CD8-positive, alpha-beta memory T cell (primary cell): Measurements from ENCODE around the gene SYNGR4. TPM values are rescaled to one million over a fixed set of nuclear protein-coding genes. Genes with fewer than 3 reads are reported as not detected.
A peak's percentile ranks its signal among the peaks of the same experiment; 100 is the strongest.
"Not testable (repeated sequence)": the region's sequence is repeated elsewhere in the genome, so short reads cannot be mapped to it uniquely, and the experiment has no call there.

Source experiments
- CTCF ChIA-PET: fragments of 350-600 bp; sonication (Branson Sonifier 250); formaldehyde crosslinking; loops from one replicate; lab custom pipeline; 2021; ENCODE audit warnings: antibody characterized with exemption; lab: Charles Lee
- POLR2A ChIA-PET: fragments of 350-600 bp; sonication (Branson Sonifier 250); formaldehyde crosslinking; loops from one replicate; lab custom pipeline; 2021; ENCODE audit warnings: antibody characterized with exemption; lab: Charles Lee
- DNase-seq, 5 donors: peaks; one replicate each; pipeline versions ENCODE4 v3.0.0 to v3.0.0-alpha.2; 2020 to 2022; ENCODE audit warnings: mixed read lengths in 1 of 5
- H3K27ac ChIP-seq: one replicate; pipeline ENCODE4 v1.7.0; 2013; ENCODE audit warnings: low read depth, mild to moderate bottlenecking, low read length, moderate library complexity
- H3K27me3 ChIP-seq: 2 replicates; pipeline ENCODE4 v1.7.0; 2013; ENCODE audit warnings: low read length, mild to moderate bottlenecking; ENCODE audit not compliant: insufficient read depth, poor library complexity, severe bottlenecking
- H3K36me3 ChIP-seq: 2 replicates; pipeline ENCODE4 v1.7.0; 2013; ENCODE audit warnings: mild to moderate bottlenecking, low read length, moderate library complexity; ENCODE audit not compliant: insufficient read depth
- H3K4me1 ChIP-seq: 2 replicates; pipeline ENCODE4 v1.7.0; 2013; ENCODE audit warnings: mild to moderate bottlenecking, low read length, moderate library complexity; ENCODE audit not compliant: insufficient read depth
- H3K4me3 ChIP-seq: 2 replicates; pipeline ENCODE4 v1.7.0; 2013; ENCODE audit warnings: mild to moderate bottlenecking, low read length
- H3K9me3 ChIP-seq: 2 replicates; pipeline ENCODE4 v1.7.0; 2013; ENCODE audit warnings: mild to moderate bottlenecking, low read length
- H3K27ac Mint-ChIP-seq, 8 donors: one replicate each; pipeline ENCODE4 v1.8.0; 2020 to 2021; ENCODE audit warnings: mixed read lengths in 8 of 8, mild to moderate bottlenecking in 6 of 8, inconsistent platforms in 3 of 8, moderate library complexity in 3 of 8
- H3K27me3 Mint-ChIP-seq, 2 donors: one replicate each; pipeline ENCODE4 v1.8.0; 2020 to 2021; ENCODE audit warnings: mixed read lengths in 2 of 2, mild to moderate bottlenecking in 1 of 2, moderate library complexity in 1 of 2
- H3K36me3 Mint-ChIP-seq, 3 donors: one replicate each; pipeline ENCODE4 v1.8.0; 2020 to 2021; ENCODE audit warnings: mixed read lengths in 3 of 3, inconsistent platforms in 1 of 3, mild to moderate bottlenecking in 1 of 3
- H3K4me1 Mint-ChIP-seq, 3 donors: one replicate each; pipeline ENCODE4 v1.8.0; 2020 to 2021; ENCODE audit warnings: mixed read lengths in 3 of 3, inconsistent platforms in 1 of 3, mild to moderate bottlenecking in 1 of 3
- H3K4me3 Mint-ChIP-seq, 7 donors: one replicate each; pipeline ENCODE4 v1.8.0; 2020 to 2021; ENCODE audit warnings: mixed read lengths in 7 of 7, mild to moderate bottlenecking in 6 of 7, moderate library complexity in 4 of 7, inconsistent platforms in 2 of 7
- H3K9me3 Mint-ChIP-seq, 5 donors: one replicate each; pipeline ENCODE4 v1.8.0; 2020 to 2022; ENCODE audit warnings: mixed read lengths in 5 of 5, mild to moderate bottlenecking in 3 of 5, moderate library complexity in 2 of 5, inconsistent platforms in 1 of 5
- polyA plus RNA-seq: library from polyadenylated mRNA; unstranded; fragments of 300-500 nt; fragmentation: Illumina TruSeq; gene quantifications from one replicate; pipeline ENCODE4 v1.2.3, GENCODE V29; 2021
- total RNA-seq, 2 experiments: library from RNA; stranded (reverse); gene quantifications; one replicate each; pipeline ENCODE4 v1.2.3, GENCODE V29; 2021

Gene SYNGR4, protein sequence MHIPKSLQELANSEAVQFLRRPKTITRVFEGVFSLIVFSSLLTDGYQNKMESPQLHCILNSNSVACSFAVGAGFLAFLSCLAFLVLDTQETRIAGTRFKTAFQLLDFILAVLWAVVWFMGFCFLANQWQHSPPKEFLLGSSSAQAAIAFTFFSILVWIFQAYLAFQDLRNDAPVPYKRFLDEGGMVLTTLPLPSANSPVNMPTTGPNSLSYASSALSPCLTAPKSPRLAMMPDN
- total RNA-seq (not detected), polyA plus RNA-seq (not detected)

DNA sequence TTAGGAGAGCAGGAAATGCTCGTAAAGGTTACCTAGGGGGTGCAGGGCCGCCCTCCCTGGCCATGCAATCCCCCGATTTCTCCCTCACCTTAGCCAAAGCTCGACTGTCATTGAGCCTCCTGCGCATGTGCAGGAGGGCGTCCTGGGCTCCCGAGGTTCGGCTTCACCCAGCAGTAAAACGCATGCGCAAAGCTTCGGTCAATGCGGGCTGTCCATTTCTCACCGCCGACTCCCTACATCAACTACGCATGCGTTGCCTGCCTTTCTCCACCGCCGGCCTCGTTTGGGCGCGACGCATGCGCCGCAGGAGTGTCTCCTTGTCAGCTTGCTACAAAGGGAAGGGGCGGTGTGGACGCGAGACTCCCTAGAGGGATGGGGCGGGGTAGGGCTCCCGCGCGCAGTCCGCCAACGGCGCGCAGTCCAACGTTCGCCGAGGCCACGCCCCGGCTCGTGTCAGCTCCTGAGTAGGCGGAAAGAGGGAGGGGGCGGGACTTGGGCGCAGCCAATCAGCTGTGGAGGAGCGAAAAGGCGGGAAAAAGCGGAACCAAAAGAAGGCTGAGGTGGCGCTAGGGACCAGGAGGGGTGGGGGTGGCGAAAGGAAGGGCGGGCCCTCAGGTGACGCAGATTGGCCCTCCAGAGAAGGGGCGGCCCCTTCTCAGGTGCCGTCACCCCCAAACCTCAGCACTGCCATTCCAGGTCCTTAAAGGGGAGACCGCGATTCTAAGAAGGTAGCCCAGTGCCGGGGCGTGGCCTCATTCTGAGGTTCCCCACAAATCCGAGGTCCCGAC is at the start of gene SYNGR4, which contains the start of gene TMEM143:
SYNGR4 (plus strand) TSS at position 558 of the 788 bp plus-strand sequence. CDS start 1,476 bp downstream, outside the sequence.
TMEM143 (minus strand) TSS at position 131 of the 788 bp plus-strand sequence; CDS start at position 111, 20 bp downstream.
- H3K27ac Mint-ChIP-seq, result peak within 1 kb of the TSS; percentile 86 to 98 (median 93)
- ChIA-PET CTCF (interaction anchor here (0.7 to 3.7 kb wide), 8 partner anchors 10 to 1574 kb away, joined by 3 to 21 read pairs (median 4); partner anchors contain the start of gene KDELR1), POLR2A (interaction anchor here (0.5 to 3.1 kb wide), 12 partner anchors 26 to 1814 kb away, joined by 3 to 22 read pairs (median 5); partner anchors contain the start of genes KDELR1 and PPP1R15A)
- no peaks in the 10 kb centered on the region for H3K27me3 Mint-ChIP-seq
- peak within 1 kb of the TSS; percentile 81 to 92 (median 89) for H3K4me3 Mint-ChIP-seq
- H3K27ac ChIP-seq, result peak within 1 kb of the TSS; percentile 90
- H3K9me3 Mint-ChIP-seq, result no peaks in the 10 kb centered on the region
- peak within 1 kb of the TSS; percentile 99 for H3K4me3 ChIP-seq
- H3K4me1 ChIP-seq, result peaks cover 20% of the 10 kb centered on the region
- peak; percentile 97 to 100 (median 98) for DNase-seq
- H3K27me3 ChIP-seq, result no peaks in the 10 kb centered on the region
- H3K4me1 Mint-ChIP-seq, result peaks cover 13 to 19% (median 16%) of the 10 kb centered on the region in 3 donors
- no peaks in the 10 kb centered on the region for H3K36me3 ChIP-seq
- peaks cover 0 to 14% (median 4%) of the 10 kb centered on the region in 3 donors for H3K36me3 Mint-ChIP-seq
- no peaks in the 10 kb centered on the region for H3K9me3 ChIP-seq

GRCh38 chr19:48315712-48316111 is 48.5 kb upstream of the SYNGR4 start:
- Mint-ChIP-seq H3K27me3 (no peaks in the 10 kb centered on the region), H3K9me3 (no peaks in the 10 kb centered on the region), H3K36me3 (no peaks in the 10 kb centered on the region), H3K27ac (no peak overlapping the region), H3K4me3 (no peak overlapping the region), H3K4me1 (peaks cover 9 to 10% (median 10%) of the 10 kb centered on the region in 3 donors)
- ChIA-PET CTCF (interaction anchor here (12.9 kb wide), 1 partner anchor 18 kb away, joined by 288 read pairs; no protein-coding TSS in a partner anchor), POLR2A (no interaction called here)
- no peak overlapping the region for H3K4me3 ChIP-seq
- DNase-seq, result no peak
- no peaks in the 10 kb centered on the region for H3K36me3 ChIP-seq
- H3K9me3 ChIP-seq, result no peaks in the 10 kb centered on the region
- no peak overlapping the region for H3K27ac ChIP-seq
- no peaks in the 10 kb centered on the region for H3K27me3 ChIP-seq
- peaks cover 8% of the 10 kb centered on the region for H3K4me1 ChIP-seq

DNA sequence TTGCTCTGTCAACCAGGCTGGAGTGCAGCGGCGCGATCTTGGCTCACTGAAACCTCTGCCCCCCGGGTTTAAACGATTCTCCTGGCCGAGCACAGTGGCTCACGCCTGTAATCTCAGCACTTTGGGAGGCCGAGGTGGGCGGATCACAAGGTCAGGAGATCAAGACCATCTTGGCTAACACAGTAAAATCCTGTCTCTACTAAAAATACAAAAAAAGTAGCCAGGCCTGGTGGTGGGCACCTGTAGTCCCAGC is 46.5 kb upstream of the SYNGR4 start:
- H3K27ac ChIP-seq, H3K27me3 ChIP-seq, H3K4me3 Mint-ChIP-seq, H3K9me3 ChIP-seq, H3K27ac Mint-ChIP-seq, DNase-seq, H3K9me3 Mint-ChIP-seq, H3K27me3 Mint-ChIP-seq, POLR2A ChIA-PET, H3K4me3 ChIP-seq, H3K36me3 ChIP-seq, H3K36me3 Mint-ChIP-seq: not testable (repeated sequence)
- H3K4me1 Mint-ChIP-seq, result peaks cover 25 to 26% (median 25%) of the 10 kb centered on the region in 3 donors
- peaks cover 18% of the 10 kb centered on the region for H3K4me1 ChIP-seq
- CTCF ChIA-PET, result interaction anchor here (1.5 to 12.9 kb wide), 2 partner anchors 16 to 74 kb away, joined by 6 to 288 read pairs; partner anchors contain the start of gene KDELR1

GRCh38 chr19:48318286-48318987 is 45.7 kb upstream of the SYNGR4 start:
- Mint-ChIP-seq H3K4me3 (no peak overlapping the region), H3K9me3 (no peaks in the 10 kb centered on the region), H3K27me3 (no peaks in the 10 kb centered on the region), H3K4me1 (peaks cover 31 to 34% (median 33%) of the 10 kb centered on the region in 3 donors), H3K27ac (no peak overlapping the region), H3K36me3 (peaks cover 0 to 6% (median 0%) of the 10 kb centered on the region in 3 donors)
- H3K9me3 ChIP-seq, result no peaks in the 10 kb centered on the region
- no peak overlapping the region for H3K27ac ChIP-seq
- CTCF ChIA-PET, result interaction anchor here (1.5 to 12.9 kb wide), 2 partner anchors 15 to 73 kb away, joined by 6 to 288 read pairs; partner anchors contain the start of gene KDELR1
- POLR2A ChIA-PET, result interaction anchor here (7.8 kb wide), 1 partner anchor 15 kb away, joined by 147 read pairs; no protein-coding TSS in a partner anchor
- no peaks in the 10 kb centered on the region for H3K27me3 ChIP-seq
- no peak overlapping the region for H3K4me3 ChIP-seq
- no peaks in the 10 kb centered on the region for H3K36me3 ChIP-seq
- peaks cover 26% of the 10 kb centered on the region for H3K4me1 ChIP-seq
- DNase-seq, result no peak

DNA sequence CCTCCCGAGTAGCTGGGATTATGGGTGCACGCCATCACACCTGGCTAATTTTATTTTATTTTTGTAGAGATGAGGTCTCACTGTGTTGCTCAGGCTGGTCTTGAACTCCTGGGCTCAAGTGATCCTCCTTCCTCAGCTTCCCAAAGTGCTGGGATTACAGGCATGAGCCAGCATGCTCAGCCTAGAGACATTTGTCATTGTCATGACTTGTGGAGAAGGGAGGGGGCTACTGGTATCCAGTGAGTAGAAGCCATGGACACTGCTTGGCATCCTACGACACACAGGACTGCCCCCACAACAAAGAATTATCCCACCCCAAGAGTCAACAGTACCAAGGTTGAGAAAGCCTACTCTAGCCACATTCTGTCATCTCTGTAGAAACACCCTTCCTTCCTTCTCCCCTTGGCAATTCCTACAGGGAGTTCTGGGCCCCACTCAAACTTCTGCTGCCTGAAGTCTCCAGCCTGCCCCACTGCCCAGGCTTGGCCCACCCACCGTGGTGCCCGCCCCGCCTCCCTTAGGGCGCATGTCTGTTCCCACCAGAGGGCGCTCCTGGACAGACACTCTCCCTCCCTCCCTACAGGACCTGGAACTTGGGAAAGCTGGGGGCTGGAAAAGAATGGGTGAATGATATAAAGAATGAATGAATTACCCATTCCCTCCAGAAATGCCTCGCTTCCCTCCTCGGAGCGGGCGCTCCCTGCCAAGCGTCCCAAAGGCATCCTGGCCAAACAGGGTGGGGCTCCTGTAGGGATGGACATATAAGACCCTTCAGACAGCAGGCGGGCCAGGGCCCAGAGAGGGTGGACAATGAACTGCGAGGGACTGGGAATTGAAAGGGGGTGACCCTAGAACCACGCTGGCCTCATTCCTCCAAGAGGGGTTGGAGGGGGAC is 44.3 kb upstream of the SYNGR4 start:
- H3K27me3 ChIP-seq, result no peaks in the 10 kb centered on the region
- H3K4me3 ChIP-seq, result no peak overlapping the region
- H3K36me3 ChIP-seq, result no peaks in the 10 kb centered on the region
- Mint-ChIP-seq H3K36me3 (peaks cover 0 to 7% (median 0%) of the 10 kb centered on the region in 3 donors), H3K4me1 (peaks cover 41 to 49% (median 47%) of the 10 kb centered on the region in 3 donors), H3K9me3 (peaks cover 0 to 1% (median 0%) of the 10 kb centered on the region in 5 donors), H3K4me3 (peak overlapping the region; percentile 38 to 98 (median 91)), H3K27me3 (no peaks in the 10 kb centered on the region), H3K27ac (peak overlapping the region in 4 of 8 donors; percentile 36 to 100 (median 84))
- ChIA-PET CTCF (interaction anchor here (1.5 to 12.9 kb wide), 3 partner anchors 13 to 71 kb away, joined by 4 to 288 read pairs (median 8); partner anchors contain the start of gene KDELR1), POLR2A (interaction anchor here (7.8 kb wide), 1 partner anchor 13 kb away, joined by 147 read pairs; no protein-coding TSS in a partner anchor)
- peaks cover 41% of the 10 kb centered on the region for H3K4me1 ChIP-seq
- no peaks in the 10 kb centered on the region for H3K9me3 ChIP-seq
- peak; percentile 66 to 85 (median 75) for DNase-seq
- H3K27ac ChIP-seq, result peak overlapping the region; percentile 41

- Histone ChIP-seq H3K4me1 (peaks cover 44% of the 10 kb centered on the region), H3K36me3 (no peaks in the 10 kb centered on the region), H3K27ac (peak overlapping the region; percentile 98), H3K9me3 (no peaks in the 10 kb centered on the region), H3K27me3 (no peaks in the 10 kb centered on the region), H3K4me3 (peak overlapping the region; percentile 85)
- peak; percentile 90 to 99 (median 97) for DNase-seq
- Mint-ChIP-seq H3K4me3 (peak overlapping the region; percentile 90 to 98 (median 94)), H3K36me3 (peaks cover 0 to 20% (median 4%) of the 10 kb centered on the region in 3 donors), H3K9me3 (peaks cover 0 to 1% (median 0%) of the 10 kb centered on the region in 5 donors), H3K4me1 (peaks cover 51 to 61% (median 54%) of the 10 kb centered on the region in 3 donors), H3K27ac (peak overlapping the region; percentile 97 to 100 (median 99)), H3K27me3 (no peaks in the 10 kb centered on the region)
- CTCF ChIA-PET, result interaction anchor here (0.9 to 12.9 kb wide), 9 partner anchors 12 to 169 kb away, joined by 3 to 288 read pairs (median 4); partner anchors contain the start of genes KDELR1, SYNGR4 and TMEM143
- POLR2A ChIA-PET, result interaction anchor here (0.9 to 7.8 kb wide), 7 partner anchors 9 to 118 kb away, joined by 4 to 147 read pairs (median 4); partner anchors contain the start of genes KDELR1, SYNGR4 and TMEM143
These were observed 42.9 kb upstream of the SYNGR4 start for GRCh38 chr19:48321372-48321621.
